Gastroesophageal sphincter (tissue), 3 donors: Measurements from ENCODE around the gene MAPK11.

Experiments used
- CTCF ChIP-seq, 4 experiments: fragments of 200-600 bp in 2 of 4; fragments of 450-650 bp in 2 of 4; sonication (generic) in 1 of 4; IDR thresholded peaks; one replicate each; pipeline ENCODE4 v1.5.1; 2017 to 2019; ENCODE audit warnings: antibody characterized with exemption in 4 of 4, mild to moderate bottlenecking in 2 of 4, moderate library complexity in 2 of 4
- EP300 ChIP-seq: sonication (generic); formaldehyde crosslinking; IDR thresholded peaks from one replicate; pipeline ENCODE4 v1.6.1; 2017; ENCODE audit warnings: antibody characterized with exemption, mild to moderate bottlenecking

- TF ChIP-seq CTCF (IDR thresholded peaks at IDR 0.05) (no peak), EP300 (no peak)
Observed at GRCh38 chr22:50274771-50275170, 4.6 kb upstream of the MAPK11 start.
